Measurements from ENCODE around the gene ZNF407.

ZNF407 gene

DNA sequence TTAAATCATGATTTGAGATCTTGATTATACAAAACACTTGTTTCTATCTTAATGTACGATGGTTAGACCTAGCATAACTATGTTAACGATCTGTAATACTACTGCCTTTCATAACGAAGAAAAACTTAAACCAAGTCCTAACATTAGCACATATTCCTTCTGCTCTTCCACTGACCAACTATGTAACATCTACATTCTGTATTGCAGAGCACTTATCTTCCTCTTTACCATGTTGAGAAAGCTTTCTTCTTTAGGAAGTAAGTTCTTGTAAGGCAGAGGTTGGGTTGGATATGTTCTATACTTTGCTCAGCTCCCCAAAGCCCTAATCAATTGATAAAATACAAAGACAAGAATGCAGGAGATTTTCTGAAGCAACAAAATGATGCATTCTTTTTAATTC, 7.9 kb upstream of the ZNF407 start:
- peak; percentile 13 to 86 (median 55) for DNase-seq

DNA sequence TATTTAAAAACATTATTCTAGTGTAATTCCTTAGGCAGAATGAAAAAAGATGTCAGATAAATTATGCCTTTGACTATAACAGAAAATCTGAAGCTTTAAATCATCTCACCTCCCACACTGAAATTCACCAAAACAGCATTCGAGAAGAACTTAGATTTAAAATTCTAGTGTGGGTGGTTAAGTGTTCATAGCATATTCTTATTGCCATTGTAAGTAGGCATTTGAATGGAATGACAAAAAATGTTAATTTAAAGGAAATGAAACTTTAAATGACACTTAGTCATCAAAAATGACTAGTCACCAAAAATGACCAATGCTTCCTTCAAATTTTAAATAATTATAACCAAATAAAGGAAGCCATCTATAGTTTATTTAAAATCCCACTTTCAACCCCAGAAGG, 7.0 kb upstream of the ZNF407 start:
- peak in 2 of 4 experiments; percentile 70 for DNase-seq

DNA sequence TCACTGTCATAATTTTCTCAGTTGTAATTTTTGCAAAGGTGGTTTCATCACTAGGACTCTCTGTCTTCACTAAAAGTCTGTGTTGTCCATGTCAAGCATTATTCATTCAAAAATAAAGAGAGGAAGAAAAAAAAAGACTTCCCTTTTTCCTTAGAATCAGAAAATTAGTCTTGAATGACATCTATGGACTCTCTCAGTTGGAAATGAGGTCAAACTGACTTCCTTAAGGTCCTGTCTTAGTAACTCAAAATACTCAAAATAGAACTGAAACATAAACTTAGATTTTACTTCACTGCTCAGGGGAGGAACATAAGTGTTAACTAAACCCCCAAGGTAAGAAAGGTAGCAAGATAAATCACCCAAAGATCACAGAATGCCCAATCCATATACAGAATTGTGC, 2.2 kb upstream of the ZNF407 start:
- peak; percentile 14 to 81 (median 47) for DNase-seq

DNA sequence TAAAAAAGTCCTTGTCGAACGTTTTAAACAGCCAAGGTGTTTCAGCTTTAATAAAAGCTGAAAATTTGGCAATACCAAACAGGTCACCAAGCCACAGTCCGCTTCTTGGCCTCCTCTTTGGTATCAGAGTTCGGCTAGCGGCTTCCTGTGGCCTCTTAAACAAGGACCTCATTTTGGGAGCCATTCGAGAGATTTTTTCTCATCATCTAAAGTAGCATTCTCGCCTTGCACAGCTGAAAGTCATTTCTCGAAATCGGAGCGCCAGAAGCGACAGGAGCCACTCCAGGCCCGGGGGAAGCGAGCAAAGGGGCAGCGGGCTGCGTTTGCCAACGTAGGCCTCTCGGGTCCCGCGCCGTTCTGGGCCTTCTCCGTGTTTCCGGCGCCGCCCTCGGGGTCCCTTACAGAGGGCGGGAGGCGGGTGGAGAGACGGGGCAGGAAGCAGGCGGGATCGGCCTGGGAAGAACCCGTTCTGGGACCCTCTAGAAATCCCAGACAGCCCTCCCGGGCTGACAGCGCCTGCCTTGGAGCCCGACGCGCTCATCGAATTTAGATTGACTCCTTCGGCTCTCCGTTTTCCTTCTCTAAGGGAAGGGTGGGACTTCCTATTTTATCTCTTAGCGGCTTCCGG, 522 bp upstream of the ZNF407 start:
- DNase-seq: peak; percentile 73 to 88 (median 83)

DNA sequence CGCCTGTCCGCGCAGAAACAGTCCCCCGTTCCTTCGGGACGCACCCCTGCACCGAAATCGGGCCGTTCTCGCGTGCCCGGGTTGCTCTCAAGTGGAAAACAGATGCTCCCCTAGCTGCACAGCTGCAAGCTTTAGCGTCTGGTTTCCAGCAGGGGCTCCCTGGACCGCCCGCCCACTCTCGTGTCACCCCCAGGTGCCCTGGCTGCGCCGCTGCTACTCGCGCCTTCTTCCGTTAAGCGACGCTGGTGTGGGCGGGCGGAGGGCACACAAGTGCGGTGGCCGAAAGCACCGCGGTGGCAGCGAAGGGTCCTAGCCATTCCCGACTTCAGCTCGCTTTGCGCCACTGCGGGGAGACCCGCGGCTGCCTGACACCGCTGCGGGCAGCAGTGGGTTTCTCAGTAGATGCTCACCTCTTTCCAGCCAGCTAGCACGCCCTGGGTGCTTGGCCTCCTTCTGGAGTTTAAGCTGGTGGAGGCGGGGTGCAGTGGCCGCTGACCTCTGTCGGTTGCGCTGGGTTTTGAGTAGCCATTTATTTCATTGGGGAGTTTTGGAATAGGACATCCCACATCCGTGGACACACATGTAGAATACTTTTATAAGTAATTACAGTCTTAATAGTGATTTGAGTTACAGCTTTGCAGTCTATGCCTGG, 806 bp downstream of the ZNF407 start:
- peak; percentile 57 to 84 (median 72) for DNase-seq

DNA sequence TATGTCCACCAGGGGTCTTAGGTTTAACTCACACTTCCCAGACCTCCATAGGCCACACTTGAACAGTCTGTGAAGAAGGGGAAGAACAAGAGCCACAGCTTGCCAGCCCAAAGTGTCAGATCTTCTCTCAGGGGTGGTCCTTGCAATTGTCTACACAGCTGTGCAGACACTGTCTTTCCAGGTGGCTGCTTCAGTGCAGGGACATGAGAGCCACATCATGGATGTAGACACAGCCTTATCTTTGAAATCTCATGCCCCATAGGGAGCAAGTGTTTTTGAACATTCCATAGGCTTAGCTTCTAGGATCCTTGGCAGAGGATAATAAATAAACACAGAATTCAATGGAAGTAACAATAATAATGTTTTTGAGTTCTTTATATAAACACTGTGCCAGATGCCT, 6.7 kb downstream of the ZNF407 start:
- no peak for DNase-seq

DNA sequence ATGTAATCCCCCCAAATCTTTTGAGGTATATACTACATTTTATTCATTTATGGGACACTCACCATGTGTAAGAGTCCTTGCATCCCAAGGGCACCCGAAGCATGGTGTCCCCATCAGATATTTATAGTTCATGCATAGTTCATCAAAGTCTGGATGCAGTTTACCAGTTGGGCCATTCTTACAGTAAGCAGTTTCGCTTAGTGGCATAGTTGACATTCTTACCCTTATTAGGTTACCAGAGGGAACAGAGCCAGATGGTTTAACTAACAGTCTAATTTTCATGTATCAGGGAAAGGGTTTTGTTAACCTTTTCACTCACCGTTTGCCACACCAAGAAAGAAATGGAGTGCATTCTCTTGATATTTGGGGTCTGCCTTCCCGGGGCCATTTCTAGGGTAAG, 7.1 kb downstream of the ZNF407 start:
- DNase-seq: no peak

DNA sequence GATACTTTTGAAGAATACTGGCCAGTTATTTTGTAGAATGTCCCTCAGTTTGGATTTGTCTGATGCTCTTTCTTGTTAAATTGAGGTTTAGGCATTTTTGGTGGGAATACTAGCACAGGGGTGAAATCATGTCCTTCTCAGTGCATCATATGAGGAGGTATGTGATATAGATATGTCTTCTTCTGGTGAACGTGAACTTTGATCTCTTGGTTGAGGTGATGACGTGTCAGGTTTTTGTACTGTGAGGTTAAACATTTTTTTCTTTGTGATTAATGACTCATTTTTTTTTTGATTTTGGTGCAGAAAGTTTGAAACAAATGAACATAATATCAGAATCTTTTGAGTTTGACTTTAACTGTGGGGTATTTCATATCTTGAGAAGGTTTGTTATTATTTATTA, 11.0 kb downstream of the ZNF407 start:
- DNase-seq: no peak

DNA sequence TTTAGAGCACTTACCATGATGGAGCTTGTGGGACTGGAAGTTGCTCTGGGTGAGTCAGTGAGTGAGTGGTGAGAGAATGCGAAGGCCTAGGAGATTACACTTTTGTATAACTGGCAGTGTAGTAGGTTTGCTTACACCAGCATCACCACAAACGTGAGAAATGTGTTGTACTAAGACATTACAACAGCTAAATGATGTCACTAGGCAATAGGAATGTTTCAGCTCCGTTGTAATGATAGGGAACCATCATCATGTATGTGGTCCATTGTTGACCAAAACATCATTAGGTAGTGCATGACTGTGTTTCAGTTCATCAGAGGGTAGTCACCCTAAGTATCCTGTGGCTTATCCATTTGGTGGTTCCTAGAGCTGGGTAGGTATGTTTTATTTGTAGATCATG, 11.9 kb downstream of the ZNF407 start:
- peak in 1 of 4 experiments; percentile 26 for DNase-seq

DNA sequence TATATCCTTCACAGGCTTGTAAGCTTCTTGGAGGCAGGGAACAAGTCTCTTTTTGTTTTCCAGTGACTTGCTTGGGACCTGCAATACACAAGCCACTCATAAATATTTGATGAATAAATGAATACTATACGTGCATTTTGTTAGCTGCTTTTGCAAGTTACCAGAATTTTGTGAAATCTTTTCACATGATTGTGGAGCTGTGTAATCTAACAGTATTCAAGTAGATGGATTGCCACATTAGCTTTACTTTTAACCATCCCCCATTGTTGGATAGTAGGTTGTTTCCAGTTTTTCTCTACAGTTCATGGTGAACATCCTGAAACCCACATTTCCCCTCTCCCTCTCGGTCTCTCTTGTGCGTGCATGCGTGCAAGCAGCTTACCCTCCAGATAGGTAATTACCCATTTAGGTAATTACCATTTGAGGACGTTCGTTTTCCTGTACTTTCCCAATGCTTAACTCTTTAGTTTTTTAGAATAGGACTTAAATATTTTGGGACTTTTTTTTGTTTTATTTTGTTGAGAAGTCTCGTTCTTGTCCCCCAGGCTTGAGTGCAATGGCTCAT, 12.5 kb downstream of the ZNF407 start:
- peak in 2 of 4 experiments; percentile 25 to 33 for DNase-seq

DNA sequence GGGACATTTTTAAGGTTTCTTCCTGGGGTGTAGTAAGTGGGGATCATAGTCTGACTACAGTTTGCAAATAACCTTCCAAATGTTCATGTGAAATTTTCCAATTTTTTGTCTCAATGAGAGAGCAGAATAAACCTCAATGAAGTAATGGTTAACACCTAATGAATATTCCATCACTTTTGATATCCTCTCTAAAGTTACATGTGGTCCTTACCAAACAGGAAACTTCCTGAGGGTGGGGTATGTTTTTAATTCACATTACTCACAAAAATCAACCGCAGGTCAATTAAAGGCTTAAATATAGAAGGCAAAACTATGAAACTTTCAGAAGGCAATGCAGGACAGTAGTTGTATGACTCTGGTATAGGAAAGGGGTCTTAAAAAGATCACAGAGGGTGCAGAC, 13.2 kb downstream of the ZNF407 start:
- DNase-seq: no peak

DNA sequence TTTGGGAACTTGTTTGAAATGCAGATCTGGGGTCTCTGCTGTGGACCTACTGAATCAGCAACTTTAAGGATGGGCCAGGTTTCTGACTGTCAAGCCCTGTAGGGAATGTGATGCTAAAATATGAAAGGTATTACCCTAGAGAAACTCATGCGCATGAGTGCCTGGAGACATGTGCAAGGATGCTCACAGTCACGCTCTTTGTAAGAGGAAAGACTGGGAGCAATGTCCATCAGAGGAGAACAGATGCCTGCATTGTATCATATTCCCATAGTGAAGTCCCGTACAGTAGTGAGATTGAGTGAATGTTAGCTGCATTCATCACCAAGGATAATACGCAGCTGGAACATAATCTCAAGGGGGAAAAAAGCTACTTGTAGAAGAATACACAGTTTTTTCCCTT, 14.1 kb downstream of the ZNF407 start:
- no peak for DNase-seq

DNA sequence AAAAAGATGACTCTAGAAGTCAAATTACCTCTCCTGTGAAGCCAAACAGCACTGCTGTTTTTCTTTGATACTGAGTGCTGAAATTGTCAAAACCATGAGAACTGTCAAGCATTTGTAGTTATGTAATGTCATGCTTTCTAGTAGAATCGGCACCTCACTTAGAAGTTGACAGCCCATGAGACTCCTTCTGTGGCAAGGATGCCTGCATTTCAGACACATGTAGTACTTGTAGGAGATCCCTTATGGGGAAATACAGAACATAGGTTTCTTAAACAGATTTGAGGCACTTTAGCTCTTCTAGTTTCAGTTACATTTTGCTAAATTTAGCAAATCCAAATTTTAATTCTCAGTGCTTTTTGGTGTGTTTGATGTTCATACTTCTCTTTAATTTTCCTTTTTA, 15.7 kb downstream of the ZNF407 start:
- DNase-seq: peak in 2 of 4 experiments; percentile 28 to 31

DNA sequence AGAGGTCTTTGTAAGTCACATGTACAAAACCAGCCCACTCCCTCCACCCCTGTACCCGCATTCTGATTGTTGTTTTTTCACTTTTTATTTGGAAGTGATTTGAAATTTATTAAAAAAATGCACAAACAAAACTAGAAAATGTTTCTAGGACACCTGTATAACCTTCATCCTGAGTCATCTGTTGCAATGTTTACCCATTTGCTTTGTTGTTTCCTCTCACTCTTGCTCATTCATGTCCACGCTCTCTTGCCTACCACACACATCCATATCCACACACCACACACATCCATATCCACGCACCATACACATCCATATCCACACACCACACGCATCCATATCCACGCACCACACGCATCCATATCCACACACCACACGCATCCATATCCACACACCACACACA, 18.8 kb downstream of the ZNF407 start:
- DNase-seq: no peak

DNA sequence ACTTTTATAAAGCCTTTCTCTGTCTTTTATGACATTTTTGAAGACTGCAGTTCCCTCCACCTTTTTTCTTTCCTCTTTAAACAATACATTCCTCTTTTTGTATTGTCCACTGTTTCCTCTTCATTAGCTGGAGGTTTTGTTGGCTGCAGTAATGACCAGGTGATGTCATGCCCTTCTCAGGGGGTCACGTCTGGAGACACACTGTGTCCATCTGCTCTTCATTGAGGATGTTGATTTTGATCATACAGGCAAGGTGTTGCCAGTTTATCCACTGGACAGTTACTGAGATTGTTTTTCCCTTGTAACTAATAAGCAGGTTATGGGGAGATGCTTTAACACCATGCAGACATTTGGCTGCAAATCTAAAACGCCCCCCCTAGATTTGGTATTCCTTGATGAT, 19.8 kb downstream of the ZNF407 start:
- DNase-seq: no peak

DNA sequence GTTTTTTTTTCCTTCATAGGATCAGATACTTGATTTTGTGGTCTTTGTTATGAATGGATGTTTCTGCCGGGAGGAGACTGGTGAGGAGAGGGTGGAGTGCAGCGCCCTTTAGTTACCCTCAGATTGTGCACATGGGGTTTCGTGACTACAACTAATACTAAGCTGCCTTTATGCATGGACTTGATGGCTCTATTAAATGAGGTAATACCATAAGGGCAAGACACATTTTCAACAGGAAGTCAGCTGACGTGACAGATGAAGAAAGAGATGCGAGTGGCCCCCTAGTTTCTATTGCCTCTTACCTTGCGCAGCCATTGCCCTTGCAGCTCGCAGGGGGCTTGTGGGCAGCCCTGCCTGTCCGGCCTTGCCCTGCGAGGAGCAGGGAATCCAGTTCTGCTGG, 24.4 kb downstream of the ZNF407 start:
- DNase-seq: peak in 2 of 4 experiments; percentile 17 to 21

DNA sequence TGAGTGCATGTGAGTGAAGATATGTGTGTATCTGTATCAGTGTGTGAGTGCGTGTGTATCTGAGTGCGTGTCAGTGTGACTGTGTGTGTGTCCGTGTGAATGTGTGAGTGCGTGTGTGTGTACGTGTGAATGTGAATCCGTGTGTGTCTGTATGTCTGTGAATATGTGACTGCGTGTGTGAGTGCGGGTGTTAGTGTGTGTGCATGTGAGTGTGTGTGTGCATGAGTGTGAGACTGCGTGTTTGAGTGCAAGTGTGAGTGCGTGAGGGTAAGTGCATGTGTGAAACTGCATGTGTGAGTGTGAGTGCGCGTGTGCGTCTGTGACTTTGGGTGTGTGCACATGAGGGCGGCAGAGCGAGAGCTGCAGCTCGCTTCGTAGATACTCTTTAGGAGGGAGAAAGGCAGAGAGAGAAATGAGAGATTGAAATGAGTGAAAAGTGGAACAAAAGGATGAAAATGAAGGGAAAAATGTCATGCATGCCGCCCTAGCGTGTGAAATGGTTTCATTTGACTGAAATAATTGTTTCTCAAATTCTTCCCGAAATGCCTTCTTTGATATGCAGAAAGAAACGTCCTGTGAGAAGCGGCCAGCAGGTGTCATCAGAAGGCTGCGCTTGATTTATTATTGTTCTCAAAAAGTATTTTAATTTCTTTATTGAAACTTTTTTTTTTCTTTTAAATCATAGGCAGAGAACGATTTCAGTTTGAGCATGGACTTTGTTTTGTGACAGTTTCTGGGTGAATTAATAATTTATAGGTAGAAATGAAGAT, 25.6 kb downstream of the ZNF407 start:
- DNase-seq: peak in 3 of 4 experiments; percentile 14 to 34 (median 22)

DNA sequence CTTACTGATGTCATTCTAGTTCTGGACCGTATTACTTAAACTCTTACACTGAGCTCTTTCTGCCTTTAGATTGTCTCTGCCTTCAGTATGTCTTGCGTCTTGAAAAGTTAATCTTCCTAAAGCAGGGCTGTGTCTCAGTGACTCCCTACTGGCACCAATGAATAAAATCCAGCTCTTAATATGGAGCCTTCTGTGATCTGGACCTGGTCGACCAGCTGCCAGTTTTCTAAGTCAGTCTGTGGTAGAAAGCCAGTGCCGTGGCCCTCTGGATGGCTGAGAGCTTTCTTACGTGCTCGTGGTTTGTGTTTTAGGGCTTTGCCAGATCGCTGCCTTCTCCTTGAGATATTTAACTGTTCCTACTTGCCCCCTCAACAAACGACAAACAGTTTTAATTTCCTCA, 26.8 kb downstream of the ZNF407 start:
- no peak for DNase-seq

DNA sequence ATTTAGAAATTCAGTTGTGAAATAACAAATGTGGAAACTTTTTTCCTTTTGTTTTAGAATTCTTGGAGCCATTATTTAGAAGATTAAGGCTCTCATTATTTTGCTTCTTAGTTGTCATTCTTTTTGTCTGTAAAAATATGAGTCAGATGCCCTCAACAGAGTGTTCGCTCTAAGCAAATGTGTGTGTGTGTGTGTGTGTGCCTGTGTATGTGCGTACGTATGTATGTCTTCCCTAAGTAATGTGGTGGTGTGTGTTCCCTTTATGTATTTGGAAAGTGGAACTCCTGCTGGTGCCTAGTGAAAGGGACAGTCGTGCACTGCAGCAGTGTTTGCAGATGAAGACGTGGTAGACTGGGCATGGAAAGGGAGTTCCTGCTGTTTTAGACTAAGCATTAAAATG, 27.5 kb downstream of the ZNF407 start:
- peak; percentile 1 to 33 (median 12) for DNase-seq

DNA sequence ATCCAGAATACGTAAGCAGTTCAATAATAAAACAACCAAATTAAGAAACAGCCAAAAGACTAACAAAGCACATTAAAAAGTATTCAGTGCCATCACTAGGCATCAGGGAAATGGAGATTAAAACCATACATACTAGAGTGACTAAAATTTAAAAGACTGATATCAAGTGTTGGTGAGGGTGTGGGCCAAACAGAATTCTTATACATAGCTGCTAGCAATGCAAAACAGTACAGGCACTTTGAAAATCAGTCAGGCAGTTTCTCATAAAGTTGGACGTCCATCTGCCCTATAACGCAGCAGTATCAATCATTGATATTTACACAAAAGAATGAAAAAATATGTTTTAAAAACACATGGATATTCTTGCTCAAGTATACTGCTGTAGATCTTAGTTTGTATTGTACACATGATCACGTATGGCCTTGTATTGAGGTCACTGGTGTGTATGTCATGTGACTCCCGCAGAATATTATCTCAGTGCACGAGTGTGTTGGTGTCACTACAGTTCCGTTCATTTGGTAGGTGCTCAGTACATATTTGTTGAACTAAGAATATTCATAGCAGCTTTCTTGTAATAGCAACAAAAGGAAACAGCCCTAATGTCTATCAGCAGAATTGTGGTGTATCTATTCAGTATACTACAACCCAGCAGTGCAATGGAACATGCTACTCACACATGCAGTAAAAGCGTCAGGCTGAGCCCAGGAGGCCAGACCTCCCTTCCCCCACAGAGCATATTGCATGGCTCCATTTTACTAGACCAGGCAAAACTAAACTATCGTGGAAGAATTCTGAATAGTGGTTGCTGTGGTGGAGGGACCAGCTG, 28.6 kb downstream of the ZNF407 start:
- DNase-seq: no peak

DNA sequence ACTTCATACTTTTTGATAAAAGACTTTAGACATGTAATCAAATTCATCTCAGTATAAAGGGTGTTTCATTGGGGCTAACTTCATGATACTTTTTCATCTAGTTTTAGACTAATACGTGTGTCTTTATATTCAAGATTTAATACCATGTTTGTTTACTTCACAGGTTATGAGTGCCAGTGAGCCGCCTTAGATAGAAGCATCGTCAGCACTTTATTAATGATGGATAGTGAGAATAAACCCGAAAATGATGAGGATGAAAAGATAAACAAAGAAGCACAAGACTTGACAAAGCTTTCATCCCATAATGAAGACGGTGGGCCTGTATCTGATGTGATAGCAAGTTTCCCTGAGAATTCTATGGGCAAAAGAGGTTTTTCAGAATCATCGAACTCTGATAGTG, 33.1 kb downstream of the ZNF407 start:
- DNase-seq: no peak

DNA sequence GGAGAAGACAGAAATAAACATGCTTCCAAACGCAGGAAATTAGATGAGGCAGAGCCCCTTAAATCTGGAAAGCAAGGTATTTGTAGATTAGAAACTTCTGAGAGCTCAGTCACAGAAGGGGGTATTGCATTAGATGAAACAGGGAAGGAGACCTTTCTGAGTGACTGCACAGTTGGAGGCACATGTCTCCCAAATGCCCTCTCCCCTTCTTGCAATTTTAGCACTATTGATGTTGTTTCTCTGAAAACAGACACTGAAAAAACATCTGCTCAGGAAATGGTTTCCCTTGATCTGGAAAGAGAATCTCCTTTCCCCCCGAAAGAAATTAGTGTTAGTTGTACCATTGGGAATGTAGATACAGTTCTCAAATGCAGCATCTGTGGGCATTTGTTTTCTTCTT, 33.5 kb downstream of the ZNF407 start:
- no peak for DNase-seq

Measured in suppressor macrophage (primary cell).